SJSA1 (cell line): ENCODE data around the gene LRRC32. TPM values are rescaled to one million over a fixed set of nuclear protein-coding genes. Genes with fewer than 3 reads are reported as not detected.
"Not testable (repeated sequence)": the region's sequence is repeated elsewhere in the genome, so short reads cannot be mapped to it uniquely, and the experiment has no call there.

Experiments used
- DNase-seq, 2 experiments: peaks; one replicate each; pipeline ENCODE4 v3.0.0-alpha.2; 2015 to 2020; ENCODE audit warnings: low spot score in 2 of 2, low read depth in 1 of 2
- H3K27ac ChIP-seq: fragments of 250-450 bp; sonication (Bioruptor Pico); 2 replicates; pipeline ENCODE4 v1.5.1; 2020; ENCODE audit warnings: mild to moderate bottlenecking, moderate library complexity
- H3K27me3 ChIP-seq: fragments of 250-450 bp; sonication (Bioruptor Pico); replicated peaks from 2 replicates; pipeline ENCODE4 v1.5.1; 2020; ENCODE audit warnings: mild to moderate bottlenecking, moderate library complexity
- H3K36me3 ChIP-seq: fragments of 250-450 bp; sonication (Bioruptor Pico); 2 replicates; pipeline ENCODE4 v1.5.1; 2020; ENCODE audit warnings: mild to moderate bottlenecking
- H3K4me1 ChIP-seq: fragments of 250-450 bp; sonication (Bioruptor Pico); replicated peaks from 2 replicates; pipeline ENCODE4 v1.6.1; 2021; ENCODE audit warnings: mild to moderate bottlenecking
- H3K4me3 ChIP-seq: fragments of 250-450 bp; sonication (Bioruptor Pico); 2 replicates; pipeline ENCODE4 v1.5.1; 2020; ENCODE audit warnings: mild to moderate bottlenecking
- H3K9me3 ChIP-seq: fragments of 250-450 bp; sonication (Bioruptor Pico); replicated peaks from 2 replicates; pipeline ENCODE4 v1.5.1; 2020; ENCODE audit warnings: mild to moderate bottlenecking
- total RNA-seq: library from RNA; depleted of rRNA; stranded (reverse); fragments of >200 nt; shearing (Covaris generic); gene quantifications from 2 replicates; pipeline ENCODE4 v1.2.3, GENCODE V29; 2014

Gene LRRC32
- total RNA-seq, 1 experiment from 2014 or later, result 7.8 TPM

DNA sequence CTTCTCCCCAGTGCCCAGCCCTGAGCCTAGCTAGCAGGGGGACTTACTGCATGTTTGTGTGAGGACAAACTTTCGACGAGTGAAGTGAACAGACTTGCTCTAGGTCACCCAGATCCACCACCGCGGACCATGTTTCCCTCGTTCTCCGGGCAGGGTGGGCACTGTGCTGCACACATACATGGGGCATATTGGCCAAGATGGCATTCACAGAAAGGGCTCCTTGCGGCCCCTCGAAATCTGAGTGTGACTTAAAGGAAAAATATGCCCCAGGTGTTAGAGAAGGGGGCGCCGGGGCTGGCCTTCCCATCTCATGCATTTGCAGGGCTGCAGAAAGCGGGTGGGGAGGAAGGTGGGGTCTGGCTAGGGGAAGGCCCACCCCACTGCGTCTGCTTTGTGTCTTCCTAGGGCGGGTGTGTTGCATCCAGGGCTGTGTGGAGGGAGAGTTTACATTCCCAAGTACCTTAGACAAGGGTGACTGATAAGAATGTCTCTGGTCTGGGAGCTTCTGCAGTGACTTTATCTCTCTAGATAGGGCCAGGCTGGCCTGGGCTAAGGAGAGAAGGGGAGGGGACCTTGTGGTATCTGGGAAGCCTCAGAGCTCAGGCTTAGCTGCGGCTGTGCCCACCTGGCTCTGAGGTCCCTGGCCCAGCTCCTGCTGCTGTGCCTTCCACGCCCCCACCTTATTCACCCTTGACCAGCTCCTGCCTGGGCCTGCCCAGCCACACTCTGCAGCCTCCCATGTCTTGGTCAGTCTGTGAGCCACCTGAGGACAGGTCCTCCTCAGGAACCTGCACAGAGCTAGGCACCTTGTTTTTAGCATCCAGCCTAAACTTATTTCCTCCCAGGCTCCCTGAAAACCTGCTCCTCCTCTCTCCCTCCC lies 45.8 kb downstream of the LRRC32 start:
- Histone ChIP-seq H3K27ac (no peak overlapping the region), H3K9me3 (no peaks in the 10 kb centered on the region), H3K4me1 (peaks cover 28% of the 10 kb centered on the region), H3K27me3 (no peaks in the 10 kb centered on the region), H3K4me3 (no peak overlapping the region), H3K36me3 (no peaks in the 10 kb centered on the region)
- DNase-seq, result no peak

- no peak for DNase-seq
- Histone ChIP-seq H3K4me1 (peaks cover 28% of the 10 kb centered on the region), H3K27ac (no peak overlapping the region), H3K9me3 (no peaks in the 10 kb centered on the region), H3K4me3 (no peak overlapping the region), H3K27me3 (no peaks in the 10 kb centered on the region), H3K36me3 (no peaks in the 10 kb centered on the region)
Observed at GRCh38 chr11:76623884-76624419, 46.6 kb downstream of the LRRC32 start.

GRCh38 chr11:76623171-76623883 lies 47.2 kb downstream of the LRRC32 start:
- no peaks in the 10 kb centered on the region for H3K36me3 ChIP-seq
- no peak overlapping the region for H3K4me3 ChIP-seq
- no peaks in the 10 kb centered on the region for H3K9me3 ChIP-seq
- H3K27ac ChIP-seq, result no peak overlapping the region
- peaks cover 28% of the 10 kb centered on the region for H3K4me1 ChIP-seq
- H3K27me3 ChIP-seq, result no peaks in the 10 kb centered on the region
- peak; percentile 10 to 57 for DNase-seq

DNA sequence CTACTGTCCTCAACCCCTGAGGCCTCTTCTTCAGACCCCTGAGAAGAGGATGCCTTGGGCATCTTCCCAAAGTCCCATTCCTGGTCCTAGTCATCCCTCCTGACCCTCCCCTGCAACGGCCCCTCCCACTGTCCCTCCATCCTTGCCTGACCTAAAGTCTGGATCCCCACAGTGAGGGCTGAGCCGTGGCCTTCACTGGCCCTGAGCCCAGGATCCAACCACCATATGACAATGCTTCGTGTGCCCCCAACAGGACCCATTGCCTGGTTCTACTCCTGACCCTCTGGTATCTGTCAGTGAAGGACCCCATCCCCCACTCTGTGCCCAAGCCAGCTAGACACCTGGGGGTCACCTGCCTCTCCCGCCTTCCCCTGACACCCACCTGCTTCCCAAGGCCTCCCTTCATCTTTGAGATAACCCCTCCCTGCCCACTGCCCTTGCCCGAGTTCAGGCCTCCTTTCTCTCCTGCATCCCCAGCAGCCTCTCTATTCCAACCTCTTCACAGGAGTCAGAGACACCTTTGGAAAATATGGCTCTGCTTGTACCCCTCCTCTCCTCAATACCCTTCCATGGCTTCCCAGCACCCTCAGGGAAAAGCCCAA lies 48.0 kb downstream of the LRRC32 start:
- H3K27ac ChIP-seq, result no peak overlapping the region
- H3K9me3 ChIP-seq, result no peaks in the 10 kb centered on the region
- H3K4me3 ChIP-seq, result no peak overlapping the region
- H3K36me3 ChIP-seq, result no peaks in the 10 kb centered on the region
- peaks cover 28% of the 10 kb centered on the region for H3K4me1 ChIP-seq
- no peak for DNase-seq
- H3K27me3 ChIP-seq, result no peaks in the 10 kb centered on the region

DNA sequence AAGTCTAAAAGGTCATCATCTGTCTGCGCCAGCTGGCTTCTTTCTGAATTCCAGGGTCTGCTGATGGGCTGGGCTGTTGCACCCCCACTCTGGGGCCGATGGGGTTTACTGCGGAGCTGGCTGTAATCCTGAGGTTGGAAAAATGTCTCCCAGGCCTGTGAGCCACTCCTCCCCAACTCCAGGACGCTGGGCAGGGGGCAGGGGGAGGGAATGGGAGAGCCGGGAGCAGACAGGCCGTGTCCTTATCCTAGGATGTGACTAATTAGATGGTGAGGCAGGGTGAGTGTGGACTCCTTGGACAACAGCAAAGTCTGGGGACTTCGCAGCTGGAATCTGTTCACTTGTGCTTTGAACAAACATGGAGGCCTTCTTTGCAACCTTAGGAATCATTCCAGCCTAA lies 48.7 kb downstream of the LRRC32 start:
- no peaks in the 10 kb centered on the region for H3K36me3 ChIP-seq
- no peaks in the 10 kb centered on the region for H3K9me3 ChIP-seq
- peaks cover 24% of the 10 kb centered on the region for H3K4me1 ChIP-seq
- no peak overlapping the region for H3K27ac ChIP-seq
- no peaks in the 10 kb centered on the region for H3K27me3 ChIP-seq
- no peak for DNase-seq
- no peak overlapping the region for H3K4me3 ChIP-seq

DNA sequence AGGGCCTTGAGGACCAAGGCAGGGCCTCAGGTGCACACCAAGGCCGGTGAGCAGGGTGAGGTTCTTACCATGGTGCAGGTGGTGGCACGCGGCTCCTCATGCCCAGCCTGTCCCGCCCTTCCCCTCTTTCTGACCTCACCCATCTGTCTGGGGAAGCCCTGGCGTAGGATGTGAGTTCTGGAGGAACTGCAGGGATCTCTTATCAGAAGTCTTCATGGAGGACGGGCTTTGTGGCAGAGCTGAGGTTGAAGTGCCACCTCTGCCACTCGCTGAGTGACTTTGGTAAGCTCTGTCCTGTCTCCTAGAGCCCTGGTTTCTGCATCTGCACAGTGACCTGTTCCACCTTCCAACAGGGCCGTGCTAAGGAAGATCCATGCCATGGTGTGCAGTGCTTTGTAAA lies 49.1 kb downstream of the LRRC32 start:
- Histone ChIP-seq H3K36me3 (no peaks in the 10 kb centered on the region), H3K4me1 (peaks cover 20% of the 10 kb centered on the region), H3K4me3 (no peak overlapping the region), H3K9me3 (no peaks in the 10 kb centered on the region), H3K27me3 (no peaks in the 10 kb centered on the region), H3K27ac (no peak overlapping the region)
- no peak for DNase-seq

GRCh38 chr11:76620489-76620888 lies 50.1 kb downstream of the LRRC32 start:
- peak in 1 of 2 experiments; percentile 28 for DNase-seq
- no peaks in the 10 kb centered on the region for H3K36me3 ChIP-seq
- no peak overlapping the region for H3K4me3 ChIP-seq
- H3K9me3 ChIP-seq, result no peaks in the 10 kb centered on the region
- peaks cover 28% of the 10 kb centered on the region for H3K4me1 ChIP-seq
- H3K27ac ChIP-seq, result no peak overlapping the region
- H3K27me3 ChIP-seq, result no peaks in the 10 kb centered on the region

DNA sequence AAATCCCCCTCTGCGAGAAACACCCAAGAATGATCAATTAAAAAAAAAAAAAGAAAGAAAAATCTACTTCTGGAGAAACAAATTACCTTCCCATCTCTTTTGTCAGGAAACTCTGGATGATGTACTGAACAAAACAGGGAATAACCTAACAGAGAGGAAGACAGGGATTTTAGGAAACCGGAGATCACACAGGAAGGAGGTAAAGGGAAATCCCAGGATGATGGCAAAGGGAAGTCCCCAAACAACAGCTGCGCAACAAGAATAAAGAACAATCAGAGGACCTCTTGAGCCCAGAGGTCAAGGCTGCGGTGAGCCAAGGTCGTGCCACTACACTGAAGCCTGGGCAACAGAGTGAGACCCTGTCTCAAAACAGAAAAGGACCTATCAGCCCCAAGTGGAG lies 50.7 kb downstream of the LRRC32 start:
- not testable (repeated sequence) for H3K27ac ChIP-seq, H3K4me3 ChIP-seq, H3K27me3 ChIP-seq, H3K9me3 ChIP-seq, H3K36me3 ChIP-seq, DNase-seq
- H3K4me1 ChIP-seq, result peaks cover 29% of the 10 kb centered on the region

DNA sequence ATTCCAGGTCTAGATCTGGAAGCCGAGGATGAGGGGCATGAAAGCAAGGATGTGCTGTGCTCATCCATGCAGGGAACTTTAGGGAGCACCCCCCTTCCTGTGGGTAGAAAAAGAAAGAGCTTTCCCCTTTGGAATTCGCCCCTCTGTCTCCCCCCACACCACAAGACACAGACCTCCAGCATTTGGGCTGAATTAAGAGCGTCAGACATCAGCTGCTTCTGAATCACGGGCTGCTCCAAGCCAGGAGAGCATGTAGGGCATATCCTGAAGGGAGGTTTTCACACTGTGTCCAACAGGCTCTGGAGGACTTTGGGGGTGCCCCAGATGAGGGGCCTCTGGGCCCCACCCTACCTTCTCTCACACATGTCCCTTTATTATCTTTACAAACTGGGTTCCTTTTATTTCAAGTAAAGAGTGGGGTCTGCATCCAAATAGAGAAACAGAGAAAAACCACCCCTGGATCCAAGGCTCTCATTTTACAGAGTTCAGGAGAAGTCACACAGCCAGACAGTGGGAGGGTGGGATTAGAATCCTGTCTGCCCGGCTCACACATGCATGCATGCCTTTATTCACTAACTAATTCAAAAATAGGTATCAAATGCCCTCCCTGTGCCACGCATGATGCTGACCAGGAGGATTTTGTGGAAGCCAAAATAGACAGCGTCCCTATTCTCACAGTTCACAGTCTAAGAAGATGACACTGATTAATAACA lies 52.8 kb downstream of the LRRC32 start:
- Histone ChIP-seq H3K4me3 (no peak overlapping the region), H3K27me3 (no peaks in the 10 kb centered on the region), H3K4me1 (peaks cover 17% of the 10 kb centered on the region), H3K36me3 (no peaks in the 10 kb centered on the region), H3K27ac (no peak overlapping the region), H3K9me3 (no peaks in the 10 kb centered on the region)
- no peak for DNase-seq

DNA sequence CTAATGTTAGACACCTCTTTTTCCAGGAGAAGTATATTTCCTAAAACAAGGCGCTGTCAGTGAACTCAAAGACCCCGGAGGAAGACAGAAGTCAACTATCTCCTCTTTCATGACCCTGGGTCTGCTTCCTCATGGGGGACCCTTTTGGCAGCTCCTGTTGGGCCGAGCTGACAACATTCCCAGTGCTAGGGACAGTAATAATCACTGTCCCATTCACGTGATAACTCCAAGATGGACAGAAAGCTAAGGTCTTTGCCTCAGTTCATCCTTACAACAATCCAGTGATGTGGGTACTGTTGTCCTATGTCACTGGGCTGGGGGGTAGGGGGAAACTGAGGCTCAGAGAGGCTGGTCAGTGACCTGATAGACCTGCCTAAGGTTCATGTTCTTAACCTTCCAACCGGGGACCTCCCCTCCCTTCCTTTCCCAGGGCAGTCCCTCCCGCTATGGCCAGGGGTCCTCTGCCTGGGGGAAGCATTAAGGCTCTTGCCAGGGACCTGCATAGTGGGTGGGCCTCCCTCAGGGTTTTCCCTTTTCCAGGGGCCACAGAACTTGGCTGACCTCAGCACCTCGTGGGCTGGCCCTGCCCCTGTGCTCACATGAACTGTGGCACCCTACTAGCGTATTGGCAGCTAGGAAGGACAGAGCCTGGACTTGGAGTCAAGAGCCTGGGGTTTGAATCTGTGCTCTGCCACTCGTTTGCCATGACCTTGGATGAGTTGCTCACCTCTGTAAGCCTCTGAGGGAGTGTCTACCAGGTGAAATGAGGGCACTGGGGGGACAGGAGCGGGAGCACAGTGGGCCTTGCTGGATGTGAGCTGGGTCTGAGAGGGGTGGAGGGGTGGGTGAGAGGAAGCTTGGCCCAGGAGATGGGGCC lies 53.6 kb downstream of the LRRC32 start:
- Histone ChIP-seq H3K27me3 (no peaks in the 10 kb centered on the region), H3K36me3 (no peaks in the 10 kb centered on the region), H3K4me3 (no peak overlapping the region), H3K4me1 (peaks cover 17% of the 10 kb centered on the region), H3K9me3 (no peaks in the 10 kb centered on the region), H3K27ac (no peak overlapping the region)
- no peak for DNase-seq

GRCh38 chr11:76615950-76616349 lies 54.6 kb downstream of the LRRC32 start:
- H3K27me3 ChIP-seq, result no peaks in the 10 kb centered on the region
- no peak overlapping the region for H3K27ac ChIP-seq
- peak; percentile 22 to 54 for DNase-seq
- H3K36me3 ChIP-seq, result no peaks in the 10 kb centered on the region
- no peaks in the 10 kb centered on the region for H3K9me3 ChIP-seq
- peaks cover 17% of the 10 kb centered on the region for H3K4me1 ChIP-seq
- no peak overlapping the region for H3K4me3 ChIP-seq

DNA sequence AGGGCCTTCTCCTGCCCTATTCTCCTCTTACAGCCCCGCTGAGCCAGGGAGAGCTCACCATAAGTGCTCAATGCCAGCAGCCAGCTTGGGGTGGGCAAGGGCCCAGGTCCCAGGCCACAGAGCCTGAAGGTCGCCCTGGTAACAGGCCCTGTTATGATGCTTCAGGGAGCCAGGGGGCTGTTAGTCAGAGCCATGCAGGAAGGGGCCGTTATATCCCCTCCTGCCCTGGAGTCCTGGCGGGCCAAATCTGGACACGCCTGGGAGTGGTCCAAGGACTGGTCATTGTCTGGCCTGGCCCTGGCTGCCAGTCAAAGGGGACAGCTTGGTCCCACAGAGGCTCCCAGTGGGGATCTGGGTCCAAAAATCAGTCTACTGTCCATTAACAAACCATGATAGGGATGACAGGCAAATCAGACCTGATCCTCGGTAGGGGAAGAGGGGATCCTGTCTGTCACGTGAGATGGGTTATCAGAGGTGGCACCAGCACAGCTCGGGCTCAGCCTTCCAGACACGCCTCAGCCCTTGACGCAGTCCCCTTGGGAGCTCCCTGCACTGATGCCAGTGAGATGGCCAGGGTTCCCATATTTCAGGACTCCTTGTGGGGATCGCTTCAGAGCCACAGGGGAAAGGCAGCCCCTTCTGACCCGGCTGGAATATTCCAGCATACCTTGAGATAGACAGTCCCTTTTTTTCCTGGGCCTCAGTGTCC lies 55.9 kb downstream of the LRRC32 start:
- Histone ChIP-seq H3K27ac (no peak overlapping the region), H3K4me1 (peaks cover 16% of the 10 kb centered on the region), H3K27me3 (no peaks in the 10 kb centered on the region), H3K36me3 (no peaks in the 10 kb centered on the region), H3K9me3 (no peaks in the 10 kb centered on the region), H3K4me3 (no peak overlapping the region)
- DNase-seq, result no peak
